ENCODE data around the gene SSTR5.

- TF ChIP-seq MAX (IDR thresholded peaks at IDR 0.05; ENCODE audit: low read depth, low read length): no peak
- TF ChIP-seq CTCF (IDR thresholded peaks at IDR 0.05; ENCODE audit: low read depth, low read length): no peak
Observed at GRCh38 chr16:1107141-1107540, 34.6 kb downstream of the SSTR5 start.
